Right lung (tissue), 5 donors: ENCODE data around the gene RFX5. TPM values are rescaled to one million over a fixed set of nuclear protein-coding genes. Genes with fewer than 3 reads are reported as not detected.
"Not testable (repeated sequence)": the region's sequence is repeated elsewhere in the genome, so short reads cannot be mapped to it uniquely, and the experiment has no call there.

ENCODE experiments used
- DNase-seq, 2 donors: peaks; one replicate each; pipeline ENCODE4 v3.0.0-alpha.2; 2013
- polyA plus RNA-seq, 5 donors: library from polyadenylated mRNA; unstranded; fragments of 120-200 nt; gene quantifications; one replicate each; pipeline versions ENCODE4 v1.2.1 to v1.2.3, GENCODE V29; 2013; ENCODE audit warnings: inconsistent platforms in 1 of 5, low replicate concordance in 1 of 5; ENCODE audit not compliant: insufficient read length in 5 of 5, insufficient read depth in 1 of 5

The RFX5 gene
- polyA plus RNA-seq, 5 donors, result 39.7 to 44.7 (median 44.4) TPM

GRCh38 chr1:151364996-151365395 lies 17.9 kb upstream of the RFX5 start:
- no peak for DNase-seq

GRCh38 chr1:151362308-151363155 lies 15.5 kb upstream of the RFX5 start:
- DNase-seq, result no peak

GRCh38 chr1:151361883-151362282 lies 14.8 kb upstream of the RFX5 start:
- no peak for DNase-seq

- DNase-seq, result no peak
Measured at GRCh38 chr1:151356696-151357095, 9.6 kb upstream of the RFX5 start.

- no peak for DNase-seq
Measured at GRCh38 chr1:151352021-151352718, 5.1 kb upstream of the RFX5 start.

GRCh38 chr1:151350323-151350722 lies 3.3 kb upstream of the RFX5 start:
- not testable (repeated sequence) for DNase-seq

GRCh38 chr1:151347523-151348246 lies 633 bp upstream of the RFX5 start:
- no peak for DNase-seq

- DNase-seq, result peak in 1 of 2 donors; percentile 19
Measured at GRCh38 chr1:151346082-151346768, 827 bp downstream of the RFX5 start.

GRCh38 chr1:151344291-151344690 lies 2.8 kb downstream of the RFX5 start:
- no peak for DNase-seq

- no peak for DNase-seq
Measured at GRCh38 chr1:151343587-151343986, 3.5 kb downstream of the RFX5 start.

- DNase-seq, result no peak
Measured at GRCh38 chr1:151342569-151342968, 4.5 kb downstream of the RFX5 start.

- no peak for DNase-seq
Measured at GRCh38 chr1:151342021-151342420, 5.0 kb downstream of the RFX5 start.

- DNase-seq, result peak; percentile 52 to 75
Measured at GRCh38 chr1:151340870-151341754, 5.9 kb downstream of the RFX5 start.

- DNase-seq, result no peak
Measured at GRCh38 chr1:151336556-151336955, 10.5 kb downstream of the RFX5 start.

GRCh38 chr1:151334822-151335221 lies 12.2 kb downstream of the RFX5 start:
- DNase-seq, result no peak

GRCh38 chr1:151327903-151328674 lies 19.0 kb downstream of the RFX5 start:
- DNase-seq, result no peak

- DNase-seq, result peak; percentile 96 to 98
Measured at GRCh38 chr1:151327223-151327902, 19.7 kb downstream of the RFX5 start, which contains the start of gene PI4KB. Gene PI4KB, minus strand, starts transcription at chr1:151327416. Its CDS starts 10,935 bp downstream, at chr1:151316481.

- peak in 1 of 2 donors; percentile 48 for DNase-seq
Measured at GRCh38 chr1:151326619-151327222, 20.3 kb downstream of the RFX5 start.
